ENCODE measurements around the gene CSMD2.

CSMD2 gene

GRCh38 chr1:33948291-33948690 lies 216.7 kb downstream of the CSMD2 start:
- DNase-seq = no peak

- no peak for DNase-seq
Measured at GRCh38 chr1:33946836-33947235, 218.2 kb downstream of the CSMD2 start.

GRCh38 chr1:33944846-33945245 lies 220.2 kb downstream of the CSMD2 start:
- no peak for DNase-seq

DNA sequence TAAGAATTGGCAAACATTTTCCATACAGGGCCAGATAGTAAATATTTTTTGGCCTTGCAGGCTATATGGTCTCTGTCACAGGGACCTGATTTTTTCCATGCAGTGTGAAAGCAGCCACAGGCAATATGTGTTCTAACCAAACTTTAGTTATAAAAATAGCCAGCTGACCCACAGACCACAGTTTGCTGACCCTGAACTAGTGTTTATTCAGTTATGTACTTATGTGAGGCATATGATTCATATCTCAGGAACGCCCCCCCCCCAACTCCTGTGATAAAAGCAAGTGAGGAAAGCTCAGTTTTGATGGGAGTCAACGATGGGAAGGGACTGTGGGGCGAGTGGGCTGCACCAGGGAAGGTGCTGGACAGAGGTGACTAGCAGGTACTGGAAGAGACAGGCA lies 221.1 kb downstream of the CSMD2 start:
- DNase-seq = no peak

- no peak for DNase-seq
Measured at GRCh38 chr1:33932871-33933270, 232.2 kb downstream of the CSMD2 start.

DNA sequence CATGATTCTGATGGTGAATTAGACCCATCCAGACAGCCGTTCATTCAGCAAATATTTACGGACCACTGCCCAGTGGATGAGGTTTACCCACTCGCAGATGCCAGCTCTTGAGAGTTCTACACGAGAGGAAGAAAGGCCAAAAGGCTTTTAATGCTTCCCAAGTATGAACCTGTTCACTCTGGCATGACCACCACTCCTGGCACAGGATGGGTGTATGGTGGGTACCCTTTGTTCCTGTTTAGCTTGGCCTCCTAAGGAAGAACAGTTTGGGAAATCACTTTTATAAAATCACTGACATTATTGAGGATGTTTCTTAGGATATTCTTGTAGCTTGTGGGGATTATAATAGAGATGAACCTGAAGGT lies 233.9 kb downstream of the CSMD2 start:
- no peak for DNase-seq

DNA sequence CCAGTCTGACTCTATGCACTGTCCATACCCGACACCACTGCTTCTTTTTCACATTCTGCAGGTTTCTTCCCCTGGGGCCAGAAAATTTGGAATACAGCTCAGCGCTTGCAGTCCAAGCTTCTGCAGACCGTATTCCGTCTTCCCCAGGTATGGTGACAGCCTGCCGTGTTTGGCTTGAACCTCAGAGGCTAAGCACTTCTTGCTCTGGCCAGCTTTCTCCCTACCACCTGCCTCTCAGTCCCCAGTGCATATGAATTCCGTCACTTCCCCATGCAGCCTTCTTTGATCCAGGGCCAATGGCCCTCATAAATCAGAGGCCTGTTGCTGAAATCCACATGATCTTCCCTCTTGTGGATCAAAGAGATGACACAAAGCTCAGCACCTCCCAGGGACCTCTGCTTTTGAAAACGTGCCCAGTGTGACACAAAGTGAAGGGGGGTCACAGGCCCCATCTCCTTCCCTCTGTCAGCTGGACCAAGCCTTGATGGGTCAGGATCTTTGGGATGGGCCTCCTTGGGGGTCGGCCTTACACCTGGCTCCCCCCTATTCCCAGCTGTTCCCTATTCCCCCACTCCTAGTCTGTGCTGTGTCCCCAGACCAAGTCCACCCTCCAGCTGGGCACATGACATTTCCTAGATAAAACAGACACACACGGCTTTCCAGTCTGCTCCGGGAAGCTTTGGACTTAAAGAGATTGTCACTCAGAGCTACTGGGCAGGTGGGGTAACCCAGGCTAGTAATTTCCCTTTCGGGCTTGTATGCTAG lies 234.5 kb downstream of the CSMD2 start:
- no peak for DNase-seq

GRCh38 chr1:33928251-33928650 lies 236.8 kb downstream of the CSMD2 start:
- no peak for DNase-seq

- DNase-seq = no peak
Measured at GRCh38 chr1:33927721-33928120, 237.3 kb downstream of the CSMD2 start.

GRCh38 chr1:33925586-33925985 lies 239.4 kb downstream of the CSMD2 start:
- DNase-seq = no peak

GRCh38 chr1:33921281-33921680 lies 243.7 kb downstream of the CSMD2 start:
- no peak for DNase-seq

- DNase-seq = no peak
Measured at GRCh38 chr1:33918368-33918767, 246.7 kb downstream of the CSMD2 start.

DNA sequence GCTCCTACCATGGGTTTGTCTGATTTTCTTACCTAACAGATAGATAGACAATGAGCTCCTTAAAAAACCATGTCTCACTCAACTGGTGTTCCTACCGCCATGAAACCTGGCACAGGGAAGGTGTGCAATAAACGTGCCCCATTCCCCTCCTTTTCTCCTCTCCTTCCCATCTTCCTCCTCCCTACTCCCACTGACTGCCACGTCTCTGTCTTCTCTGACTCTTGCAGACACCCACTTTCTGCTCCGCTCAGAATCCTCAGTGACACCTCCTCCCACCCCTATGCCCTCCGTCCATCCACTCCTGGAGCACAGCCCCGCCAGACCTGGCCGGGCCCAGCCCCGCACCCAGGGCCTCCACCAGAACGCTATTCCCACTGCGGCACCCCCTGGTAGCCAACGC lies 248.2 kb downstream of the CSMD2 start:
- DNase-seq = no peak

DNA sequence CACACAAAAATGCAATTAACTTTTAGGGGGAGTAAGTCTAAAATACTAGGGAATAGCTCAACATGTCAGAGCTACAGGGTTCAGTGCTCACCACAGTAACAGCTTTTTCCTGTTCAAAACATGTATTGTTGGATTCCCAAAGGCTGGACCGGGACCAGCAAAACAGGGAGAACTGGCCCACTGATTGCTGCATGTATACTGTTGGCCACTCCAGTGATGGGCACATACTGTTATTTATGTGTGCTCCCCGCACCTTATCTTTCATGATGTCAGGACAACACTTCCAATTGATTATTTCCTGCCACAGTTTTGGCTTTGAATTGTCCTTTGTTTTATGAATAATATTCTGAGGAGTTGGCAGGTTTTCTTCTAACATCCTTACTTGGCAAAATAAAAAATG lies 250.5 kb downstream of the CSMD2 start:
- DNase-seq = no peak

DNA sequence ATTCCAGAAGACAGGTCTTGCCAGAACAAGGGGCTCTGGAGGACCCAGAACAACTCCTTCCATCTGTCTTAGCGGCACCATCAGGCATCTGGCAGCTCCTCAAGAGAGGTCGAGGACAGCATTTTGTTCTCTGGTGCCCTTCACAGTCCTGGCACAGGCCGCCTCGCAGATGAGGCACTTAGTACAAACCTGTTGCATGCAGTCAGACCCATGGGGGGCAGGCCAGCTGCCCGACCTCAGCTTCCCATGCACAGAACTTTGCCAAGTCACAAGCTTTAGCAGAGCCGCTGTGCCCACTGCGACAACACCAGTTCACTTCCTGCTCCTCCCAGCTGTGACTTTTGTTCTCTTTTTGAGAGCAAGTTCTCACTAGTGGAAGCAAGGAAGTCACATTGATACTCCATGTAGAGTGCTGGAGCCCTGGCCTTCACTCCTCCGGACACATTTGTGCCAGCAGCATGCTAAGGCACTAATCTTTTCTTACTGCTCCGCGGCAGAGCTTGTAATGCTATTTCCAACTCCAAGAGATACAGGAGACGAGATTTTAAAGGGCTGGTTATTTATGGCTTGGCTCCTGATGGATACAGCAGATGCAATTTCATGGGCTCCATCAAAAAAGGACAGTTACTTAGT lies 256.6 kb downstream of the CSMD2 start:
- DNase-seq = no peak

GRCh38 chr1:33906156-33906555 lies 258.9 kb downstream of the CSMD2 start:
- no peak for DNase-seq

DNA sequence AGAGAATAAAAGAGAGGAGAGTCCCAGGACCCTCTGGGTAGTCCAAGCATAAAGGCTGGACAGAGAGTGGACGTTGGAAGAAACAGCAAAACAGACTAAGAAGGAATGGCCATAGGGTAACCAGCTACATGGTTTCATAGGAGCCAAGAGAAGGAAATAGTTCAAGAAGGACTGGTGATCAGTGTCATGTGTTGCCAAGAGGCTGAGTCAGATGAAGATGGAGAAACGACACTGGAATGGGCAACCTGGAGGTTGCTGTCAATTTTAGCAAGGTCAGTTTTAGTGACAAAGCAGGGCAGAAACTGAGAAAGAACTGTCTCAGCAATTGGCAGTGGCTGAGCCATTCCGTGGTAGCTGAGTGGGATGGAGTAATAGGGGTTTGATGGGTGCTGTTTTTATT lies 259.8 kb downstream of the CSMD2 start:
- no peak for DNase-seq

DNA sequence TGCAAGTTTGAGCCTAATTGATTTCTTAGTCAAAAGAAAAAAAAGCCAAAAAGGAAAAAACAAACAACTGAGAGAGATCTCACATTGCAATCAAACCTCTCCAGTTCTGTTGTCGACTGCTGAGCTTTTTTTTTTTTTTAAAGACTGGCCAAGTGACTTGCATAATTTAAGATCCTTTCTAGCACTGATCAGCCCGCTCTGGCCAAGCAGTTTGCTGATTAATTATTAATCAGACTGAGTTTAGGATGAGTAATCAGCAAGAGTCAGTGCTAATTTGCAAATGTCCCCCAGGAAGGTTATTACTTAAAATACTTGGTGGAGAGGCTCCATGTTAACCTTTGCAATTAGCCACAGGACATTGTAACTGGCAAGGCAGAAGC lies 261.8 kb downstream of the CSMD2 start:
- DNase-seq = no peak

DNA sequence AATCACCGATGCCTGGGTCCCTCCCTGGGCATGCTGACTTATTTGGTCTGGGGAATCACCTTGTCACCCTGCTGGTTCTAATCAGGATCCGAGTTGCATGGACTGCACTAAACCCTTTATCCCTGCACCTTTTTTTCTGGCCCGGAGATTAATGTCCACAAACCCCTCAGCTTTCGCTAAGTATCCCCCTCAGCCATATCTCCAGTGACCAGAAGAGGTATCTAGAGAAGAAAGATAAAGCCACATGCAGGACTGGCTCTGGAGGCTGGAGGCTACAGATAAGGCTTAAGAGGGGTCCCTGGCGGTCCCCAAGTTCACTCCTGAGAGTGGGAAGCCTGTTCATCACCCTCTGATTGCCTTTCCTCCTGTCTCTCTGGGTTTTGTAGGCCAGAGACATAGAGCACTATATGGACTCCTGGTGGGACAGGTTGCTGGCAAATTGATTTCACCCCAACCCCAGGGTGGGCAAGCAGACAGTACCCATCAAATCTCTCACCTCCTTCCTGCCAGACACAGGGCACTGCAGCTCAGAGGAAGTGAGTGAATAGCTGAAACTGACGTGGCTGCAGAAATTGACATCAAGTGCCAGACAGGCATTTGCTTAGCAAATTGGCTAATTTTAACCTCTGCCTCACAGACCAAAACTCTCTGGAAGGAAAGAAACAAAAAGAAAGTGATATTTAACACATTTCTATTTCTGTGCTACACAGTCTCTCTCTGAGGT lies 262.4 kb downstream of the CSMD2 start:
- DNase-seq = peak; percentile 2

GRCh38 chr1:33899746-33900145 lies 265.3 kb downstream of the CSMD2 start:
- no peak for DNase-seq

DNA sequence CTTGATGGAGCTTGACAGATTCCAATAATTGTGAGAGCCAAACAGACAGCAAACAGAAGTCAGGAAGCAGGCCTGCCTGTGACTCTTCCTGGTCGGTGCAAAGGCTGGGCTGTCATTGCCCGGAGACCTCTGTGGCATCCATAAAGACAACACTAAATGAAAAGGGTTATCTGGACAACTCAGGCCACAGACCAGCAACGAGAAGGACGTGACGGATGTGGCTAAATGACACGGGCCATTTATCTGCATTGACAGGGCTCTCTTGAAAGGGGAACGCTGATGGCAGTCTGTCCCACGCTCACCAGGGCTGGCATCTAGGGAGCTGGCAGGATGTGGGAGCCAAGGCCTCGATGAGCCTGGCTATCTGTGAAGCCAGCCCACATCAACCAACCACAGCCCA lies 266.1 kb downstream of the CSMD2 start:
- DNase-seq = no peak

DNA sequence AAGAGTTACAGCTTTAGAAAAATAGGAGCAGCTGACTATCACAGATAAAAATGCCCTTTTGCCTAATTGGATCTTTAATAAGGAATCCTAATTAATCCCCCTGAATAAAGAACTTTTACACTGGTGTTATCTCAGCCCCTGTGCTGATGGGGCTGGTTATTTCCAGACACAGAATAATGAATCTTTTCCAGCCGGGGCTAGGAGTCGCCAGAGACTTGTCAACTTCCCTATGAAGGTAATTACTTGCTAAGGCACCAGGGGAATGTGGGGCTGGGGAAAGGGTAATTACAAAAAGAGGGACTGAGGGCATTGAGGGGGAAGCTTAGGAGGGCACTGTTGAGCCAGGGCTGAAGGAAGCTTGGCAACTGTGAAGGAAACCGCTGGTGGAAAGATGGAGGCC lies 266.6 kb downstream of the CSMD2 start:
- no peak for DNase-seq

DNA sequence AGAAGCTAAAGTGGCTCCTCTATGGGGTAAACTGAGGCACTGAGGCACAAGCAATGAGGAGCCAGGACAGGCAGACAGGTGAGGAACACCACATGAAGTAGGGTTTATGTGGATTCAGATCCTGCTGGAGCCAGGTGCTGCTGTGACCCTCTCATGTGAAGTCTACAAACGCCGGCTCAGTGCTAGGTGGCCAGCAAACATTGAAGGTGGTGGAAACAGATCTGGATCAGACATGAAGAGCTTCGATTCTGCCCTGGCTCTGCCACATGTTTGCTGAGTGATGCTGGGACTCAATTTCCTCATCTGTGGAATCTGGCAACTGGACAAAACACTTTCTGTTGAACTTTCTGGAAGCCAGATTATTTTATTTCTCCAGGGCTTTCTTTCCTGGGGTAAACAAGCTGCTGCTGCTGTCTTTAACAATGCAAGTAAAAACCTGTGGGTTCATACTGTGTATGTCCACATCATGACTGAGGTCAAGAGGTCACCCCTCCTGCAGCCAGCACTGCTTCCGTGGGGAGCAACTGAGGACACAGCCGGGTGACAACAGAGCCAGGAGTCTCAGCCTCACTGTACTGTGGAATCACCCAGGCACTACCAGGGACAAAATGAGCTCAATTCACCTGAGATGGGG lies 267.8 kb downstream of the CSMD2 start:
- no peak for DNase-seq

DNA sequence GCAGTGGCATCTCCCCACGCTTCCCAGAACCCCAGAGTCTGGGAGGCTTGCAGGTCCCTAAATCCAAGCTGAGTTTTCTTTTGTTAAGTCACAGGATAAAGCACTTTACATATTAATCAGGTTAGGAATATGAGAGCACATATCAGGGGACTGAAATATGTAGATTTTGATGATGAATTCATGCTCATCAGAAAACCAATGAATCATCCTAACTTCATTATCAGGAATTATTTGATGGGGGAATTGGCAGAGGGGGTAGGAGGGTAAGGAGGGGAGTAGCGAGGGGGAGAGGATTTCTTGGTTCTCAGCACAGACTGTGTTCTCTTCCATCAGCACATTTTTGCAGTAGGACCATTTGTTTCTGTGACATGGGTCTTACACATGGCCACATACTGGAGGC lies 269.1 kb downstream of the CSMD2 start:
- DNase-seq = no peak

Data from NCI-H1436 treated with DMSO at 0.1 percent for 48 hours (cell line).